Prostate gland (tissue), 2 donors: ENCODE results near the gene NRXN2. TPM values are rescaled to one million over a fixed set of nuclear protein-coding genes. Genes with fewer than 3 reads are reported as not detected.

Experiments used
- DNase-seq: peaks from one replicate; pipeline ENCODE4 v3.0.0-alpha.2; 2019; ENCODE audit warnings: low spot score
- H3K27ac ChIP-seq, 2 donors: fragments of 200-600 bp; sonication (generic); 2 replicates each; pipeline ENCODE4 v1.5.1; 2017 to 2019
- H3K27me3 ChIP-seq: fragments of 200-600 bp; sonication (generic); replicated peaks from 2 replicates; pipeline ENCODE4 v1.5.1; 2019; ENCODE audit not compliant: insufficient read depth
- H3K36me3 ChIP-seq, 2 donors: fragments of 200-600 bp; sonication (generic); 1 replicate in 1 of 2; 2 replicates in 1 of 2; pipeline versions ENCODE4 v1.5.1 to v1.8.1; 2017 to 2019
- H3K4me1 ChIP-seq: fragments of 200-600 bp; sonication (generic); replicated peaks from 2 replicates; pipeline ENCODE4 v1.5.1; 2019
- H3K4me3 ChIP-seq, 2 donors: fragments of 200-600 bp; sonication (generic); 2 replicates each; pipeline ENCODE4 v1.5.1; 2017 to 2019
- H3K9me3 ChIP-seq: fragments of 200-600 bp; sonication (generic); 2 replicates; pipeline ENCODE4 v1.5.1; 2017
- POLR2A ChIP-seq: fragments of 450-650 bp; IDR thresholded peaks from one replicate; pipeline ENCODE4 v1.6.1; 2016; ENCODE audit warnings: antibody characterized with exemption, mild to moderate bottlenecking
- POLR2AphosphoS5 ChIP-seq: sonication (generic); formaldehyde crosslinking; IDR thresholded peaks from one replicate; pipeline ENCODE4 v1.6.1; 2017; ENCODE audit warnings: antibody characterized with exemption
- WGBS: methylation state at CpG from one replicate; pipeline ENCODE4 v1.1.5; 2018; 5-methylcytosine and 5-hydroxymethylcytosine counted together
- intact Hi-C: fragments of 100-400 bp; cut with DNase I; formaldehyde crosslinking; loops from one replicate; pipeline ENCODE4 v1.14.2; 2022
- total RNA-seq, 2 donors: library from RNA; depleted of rRNA; stranded (reverse); fragments of >200 nt; gene quantifications; one replicate each; pipeline ENCODE4 v1.1.0, GENCODE V29; 2016
- TF ChIP-seq, protein P1 (sequence below), 4 experiments: fragments of 200-600 bp in 2 of 4; fragments of 450-650 bp in 2 of 4; sonication (generic) in 2 of 4; IDR thresholded peaks; 1 replicate in 3 of 4; 2 replicates in 1 of 4; pipeline ENCODE4 v1.5.1; 2016 to 2019; ENCODE audit warnings: antibody characterized with exemption in 4 of 4, mild to moderate bottlenecking in 2 of 4, moderate library complexity in 2 of 4

NRXN2 gene
- total RNA-seq, 2 donors from 2014 or later = 0.46 to 26.8 TPM

DNA sequence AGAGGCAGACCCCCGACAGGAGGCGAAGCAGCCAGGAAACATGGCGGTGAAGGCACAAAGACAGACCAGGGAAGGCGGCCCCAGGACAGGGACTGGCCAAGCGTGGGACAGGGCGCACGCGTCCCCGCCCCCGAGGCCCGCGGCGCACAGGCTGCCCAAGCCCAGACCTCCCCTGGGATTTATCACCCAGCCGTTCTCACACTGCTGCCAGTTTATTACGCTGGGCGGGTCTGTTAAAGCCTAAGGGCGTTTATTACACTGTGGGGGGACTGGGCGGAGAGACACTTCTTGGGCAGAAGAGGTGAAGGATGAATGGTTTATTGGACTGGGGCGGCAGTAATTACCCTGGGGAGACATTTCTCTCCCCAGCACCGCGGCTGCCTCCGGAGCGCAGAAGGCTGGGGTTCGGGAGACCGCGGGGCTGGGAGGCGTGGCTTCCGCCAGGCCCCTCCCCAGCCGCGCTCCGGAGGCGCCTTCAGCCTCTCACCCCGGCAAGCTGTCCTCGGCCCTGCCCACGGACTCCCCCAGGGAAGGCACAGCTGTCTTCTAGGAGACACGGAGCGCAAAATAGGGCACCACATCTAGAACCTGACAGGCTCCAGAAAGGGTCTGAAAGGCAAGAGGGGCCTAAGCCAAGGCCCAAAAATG lies 84.9 kb downstream of the NRXN2 start:
- Histone ChIP-seq H3K4me1 (no peaks in the 10 kb centered on the region), H3K27ac (no peak overlapping the region), H3K36me3 (no peaks in the 10 kb centered on the region), H3K4me3 (peak overlapping the region in 1 of 2 donors; percentile 16), H3K9me3 (no peaks in the 10 kb centered on the region), H3K27me3 (peaks cover 4% of the 10 kb centered on the region)
- TF ChIP-seq POLR2AphosphoS5 (no peak), POLR2A (no peak)
- TF ChIP-seq, protein P1, sequence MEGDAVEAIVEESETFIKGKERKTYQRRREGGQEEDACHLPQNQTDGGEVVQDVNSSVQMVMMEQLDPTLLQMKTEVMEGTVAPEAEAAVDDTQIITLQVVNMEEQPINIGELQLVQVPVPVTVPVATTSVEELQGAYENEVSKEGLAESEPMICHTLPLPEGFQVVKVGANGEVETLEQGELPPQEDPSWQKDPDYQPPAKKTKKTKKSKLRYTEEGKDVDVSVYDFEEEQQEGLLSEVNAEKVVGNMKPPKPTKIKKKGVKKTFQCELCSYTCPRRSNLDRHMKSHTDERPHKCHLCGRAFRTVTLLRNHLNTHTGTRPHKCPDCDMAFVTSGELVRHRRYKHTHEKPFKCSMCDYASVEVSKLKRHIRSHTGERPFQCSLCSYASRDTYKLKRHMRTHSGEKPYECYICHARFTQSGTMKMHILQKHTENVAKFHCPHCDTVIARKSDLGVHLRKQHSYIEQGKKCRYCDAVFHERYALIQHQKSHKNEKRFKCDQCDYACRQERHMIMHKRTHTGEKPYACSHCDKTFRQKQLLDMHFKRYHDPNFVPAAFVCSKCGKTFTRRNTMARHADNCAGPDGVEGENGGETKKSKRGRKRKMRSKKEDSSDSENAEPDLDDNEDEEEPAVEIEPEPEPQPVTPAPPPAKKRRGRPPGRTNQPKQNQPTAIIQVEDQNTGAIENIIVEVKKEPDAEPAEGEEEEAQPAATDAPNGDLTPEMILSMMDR (IDR thresholded peaks at IDR 0.05) = no peak
- intact Hi-C loops = no loop called here
- no peak for DNase-seq
- 20% methylated on average over 30 of the region's 37 CpGs for WGBS

DNA sequence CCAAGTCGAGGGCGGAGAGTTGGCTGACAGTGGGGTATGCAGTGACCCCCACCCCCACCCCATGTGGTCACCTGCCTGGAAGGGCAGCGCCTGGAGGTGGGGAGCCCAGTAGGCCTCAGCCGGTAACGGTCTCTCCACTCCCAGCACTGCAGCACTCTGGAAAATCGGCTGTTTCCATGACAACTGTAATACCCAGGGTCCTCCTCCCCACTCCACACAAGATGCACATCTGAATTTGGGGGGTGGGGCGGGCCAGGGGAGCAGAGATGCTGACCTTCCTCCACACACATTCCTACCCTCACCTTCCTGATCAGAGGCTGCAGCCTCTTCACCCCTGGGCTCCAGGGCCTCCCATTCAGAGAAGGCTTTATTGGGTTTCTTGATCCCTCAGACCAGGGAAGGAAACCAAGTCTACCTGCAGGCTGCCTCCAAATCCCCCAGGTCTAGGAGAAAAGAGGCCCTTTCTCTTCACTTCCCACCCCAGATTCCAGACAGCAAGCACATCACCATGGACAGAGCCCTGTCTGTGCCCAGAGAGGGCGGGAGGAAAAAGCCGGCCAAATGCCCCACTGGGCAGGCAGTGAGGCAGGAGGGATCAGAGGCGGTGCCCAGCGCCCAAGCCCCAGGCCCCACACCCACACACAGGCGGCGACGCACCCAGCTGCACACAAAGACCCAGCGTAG lies 85.5 kb downstream of the NRXN2 start:
- DNase-seq = no peak
- Histone ChIP-seq H3K36me3 (no peaks in the 10 kb centered on the region), H3K4me3 (no peak overlapping the region), H3K27me3 (peaks cover 4% of the 10 kb centered on the region), H3K4me1 (no peaks in the 10 kb centered on the region), H3K9me3 (no peaks in the 10 kb centered on the region), H3K27ac (no peak overlapping the region)
- intact Hi-C loops = no loop called here
- TF ChIP-seq, protein P1 (IDR thresholded peaks at IDR 0.05) = no peak
- TF ChIP-seq POLR2A (no peak), POLR2AphosphoS5 (no peak)
- WGBS = 61% methylated on average over 15 of the region's 15 CpGs

DNA sequence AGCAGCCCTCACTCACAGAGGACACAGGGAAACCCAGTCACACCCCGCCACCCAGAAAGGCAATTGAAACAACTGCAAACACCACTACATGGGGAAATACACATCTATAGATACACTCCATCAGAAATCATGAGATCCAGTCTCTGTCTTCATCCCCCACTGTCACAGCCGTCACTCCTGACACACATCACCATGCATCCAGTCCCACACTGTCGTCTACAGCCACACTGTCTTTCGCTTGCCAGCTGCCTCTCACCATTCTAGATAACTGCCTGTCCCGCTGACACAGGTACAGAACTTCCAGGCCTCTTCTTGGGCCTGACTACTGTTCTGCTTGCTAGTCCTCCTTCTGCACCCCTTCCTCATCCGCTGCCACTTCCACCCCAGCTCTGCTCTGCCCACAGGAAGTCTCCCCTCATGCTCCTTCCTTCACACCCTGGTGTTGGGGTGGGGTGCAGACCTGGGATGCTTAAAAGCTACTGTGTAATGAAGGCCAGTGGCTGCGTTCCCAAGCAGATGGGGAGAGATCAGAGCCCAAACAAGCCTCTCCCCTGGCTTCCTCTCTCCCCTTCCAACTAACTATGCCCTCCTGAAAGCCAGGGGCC lies 89.3 kb downstream of the NRXN2 start:
- peaks cover 2% of the 10 kb centered on the region for H3K27me3 ChIP-seq
- no peak overlapping the region for H3K4me3 ChIP-seq
- TF ChIP-seq POLR2AphosphoS5 (no peak), POLR2A (no peak)
- TF ChIP-seq, protein P1 (IDR thresholded peaks at IDR 0.05) = no peak
- no peaks in the 10 kb centered on the region for H3K9me3 ChIP-seq
- no peaks in the 10 kb centered on the region for H3K4me1 ChIP-seq
- DNase-seq = no peak
- 82% methylated on average over 7 of the region's 7 CpGs for WGBS
- intact Hi-C loops = no loop called here
- H3K36me3 ChIP-seq = no peaks in the 10 kb centered on the region
- no peak overlapping the region for H3K27ac ChIP-seq

DNA sequence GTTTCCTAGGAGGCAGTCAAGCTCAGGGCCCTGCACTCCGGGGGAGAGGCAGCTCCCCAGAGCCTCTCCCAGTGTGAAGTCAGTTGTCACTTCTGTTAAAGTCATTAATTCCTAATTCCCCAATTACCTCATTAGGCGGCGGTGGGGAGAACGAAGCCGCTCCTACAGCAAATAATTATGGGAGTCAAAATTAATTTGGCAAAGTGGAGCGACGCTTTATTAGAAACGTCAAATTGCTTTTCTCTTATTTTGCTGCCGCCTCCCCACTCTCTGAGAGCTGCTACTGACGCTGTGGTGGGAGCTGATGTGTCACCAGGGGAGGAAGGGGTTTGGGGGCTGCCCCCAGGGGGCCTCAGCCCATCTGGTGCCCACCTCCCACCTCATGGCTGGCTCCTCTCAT lies 90.3 kb downstream of the NRXN2 start:
- Histone ChIP-seq H3K4me3 (no peak overlapping the region), H3K9me3 (no peaks in the 10 kb centered on the region), H3K4me1 (no peaks in the 10 kb centered on the region), H3K36me3 (no peaks in the 10 kb centered on the region), H3K27me3 (peaks cover 2% of the 10 kb centered on the region), H3K27ac (no peak overlapping the region)
- TF ChIP-seq, protein P1 (IDR thresholded peaks at IDR 0.05) = no peak
- TF ChIP-seq POLR2A = no peak
- TF ChIP-seq POLR2AphosphoS5 = no peak
- intact Hi-C loops = no loop called here
- WGBS = 88% methylated on average over 10 of the region's 10 CpGs
- no peak for DNase-seq
